ENCODE results near the gene SPDYC. TPM values are rescaled to one million over a fixed set of nuclear protein-coding genes. Genes with fewer than 3 reads are reported as not detected.

SPDYC gene
- total RNA-seq, 1 donor from 2014 or later: not detected

- DNase-seq (ENCODE audit: low read depth) (no peak), FAIRE-seq (no peak)
- Mint-ChIP-seq H3K27ac (ENCODE audit: unreplicated experiment) (no peak overlapping the region), H3K9me3 (ENCODE audit: unreplicated experiment) (no peaks in the 10 kb centered on the region), H3K4me1 (ENCODE audit: low read depth, unreplicated experiment) (peaks cover 5% of the 10 kb centered on the region), H3K27me3 (ENCODE audit: low read depth, unreplicated experiment) (no peaks in the 10 kb centered on the region), H3K36me3 (ENCODE audit: low read depth, unreplicated experiment) (peaks cover 19% of the 10 kb centered on the region), H3K4me3 (ENCODE audit: unreplicated experiment) (no peak overlapping the region)
- H3K79me2 ChIP-seq (ENCODE audit: insufficient read depth, low read length): peaks cover 38% of the 10 kb centered on the region
- H3K4me1 ChIP-seq (ENCODE audit: insufficient read depth, low read length): peaks cover 13% of the 10 kb centered on the region
- peaks cover 40% of the 10 kb centered on the region for H3K36me3 ChIP-seq (ENCODE audit: insufficient read depth, low read length)
- no peak overlapping the region for H3K27ac ChIP-seq (ENCODE audit: low read depth, low read length)
- H3K27me3 ChIP-seq (ENCODE audit: insufficient read depth, low read length): no peaks in the 10 kb centered on the region
- no peak overlapping the region for H3K4me2 ChIP-seq (ENCODE audit: low read length)
- H4K20me1 ChIP-seq (ENCODE audit: insufficient read depth, low read length): peaks cover 64% of the 10 kb centered on the region
- no peaks in the 10 kb centered on the region for H3K9me3 ChIP-seq (ENCODE audit: insufficient read depth, low read depth, low read length)
- TF ChIP-seq CTCF (IDR thresholded peaks at IDR 0.05; ENCODE audit: insufficient read depth, low read depth, low read length): no peak
- TF ChIP-seq EZH2 (IDR thresholded peaks at IDR 0.05; ENCODE audit: insufficient read depth, low read length): no peak
- H2AFZ ChIP-seq (ENCODE audit: low read depth, low read length): no peak overlapping the region
- H3K4me3 ChIP-seq (ENCODE audit: insufficient read depth, low read depth, low read length): no peak overlapping the region
- H3K9ac ChIP-seq (ENCODE audit: low read length): no peak overlapping the region
Observed at GRCh38 chr11:65130631-65131416, 39.2 kb upstream of the SPDYC start.

DNA sequence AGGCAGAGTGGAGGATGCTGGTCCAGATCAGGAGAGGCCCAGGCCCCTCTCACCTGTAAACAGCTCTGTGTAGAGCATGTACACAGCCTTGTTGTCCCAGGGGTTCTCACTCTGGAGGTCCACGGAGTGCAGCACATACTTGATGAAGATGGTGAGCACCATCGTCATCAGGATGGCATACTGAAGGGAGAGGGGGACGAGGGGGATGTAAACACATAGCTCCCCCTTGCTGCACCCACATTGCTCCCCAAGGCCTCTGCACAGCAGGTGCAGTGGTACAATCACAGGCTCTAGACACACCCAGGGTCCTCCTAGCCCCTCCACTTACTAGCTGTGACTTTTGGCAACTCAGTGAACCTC is 38.6 kb upstream of the SPDYC start:
- Histone ChIP-seq H3K27me3 (ENCODE audit: insufficient read depth, low read length) (no peaks in the 10 kb centered on the region), H3K4me3 (ENCODE audit: insufficient read depth, low read depth, low read length) (no peak overlapping the region), H3K4me2 (ENCODE audit: low read length) (no peak overlapping the region), H3K36me3 (ENCODE audit: insufficient read depth, low read length) (peaks cover 37% of the 10 kb centered on the region), H3K27ac (ENCODE audit: low read depth, low read length) (no peak overlapping the region), H3K4me1 (ENCODE audit: insufficient read depth, low read length) (peaks cover 13% of the 10 kb centered on the region), H2AFZ (ENCODE audit: low read depth, low read length) (no peak overlapping the region), H3K9ac (ENCODE audit: low read length) (no peak overlapping the region), H3K79me2 (ENCODE audit: insufficient read depth, low read length) (peaks cover 38% of the 10 kb centered on the region), H3K9me3 (ENCODE audit: insufficient read depth, low read depth, low read length) (no peaks in the 10 kb centered on the region), H4K20me1 (ENCODE audit: insufficient read depth, low read length) (peaks cover 64% of the 10 kb centered on the region)
- Mint-ChIP-seq H3K4me3 (ENCODE audit: unreplicated experiment) (no peak overlapping the region), H3K27ac (ENCODE audit: unreplicated experiment) (no peak overlapping the region), H3K36me3 (ENCODE audit: low read depth, unreplicated experiment) (peaks cover 20% of the 10 kb centered on the region), H3K9me3 (ENCODE audit: unreplicated experiment) (no peaks in the 10 kb centered on the region), H3K4me1 (ENCODE audit: low read depth, unreplicated experiment) (peaks cover 8% of the 10 kb centered on the region), H3K27me3 (ENCODE audit: low read depth, unreplicated experiment) (no peaks in the 10 kb centered on the region)
- TF ChIP-seq CTCF (IDR thresholded peaks at IDR 0.05; ENCODE audit: insufficient read depth, low read depth, low read length) (no peak), EZH2 (IDR thresholded peaks at IDR 0.05; ENCODE audit: insufficient read depth, low read length) (no peak)
- FAIRE-seq (no peak), DNase-seq (ENCODE audit: low read depth) (no peak)

- Histone ChIP-seq H3K36me3 (ENCODE audit: insufficient read depth, low read length) (peaks cover 33% of the 10 kb centered on the region), H3K27ac (ENCODE audit: low read depth, low read length) (no peak overlapping the region), H3K9me3 (ENCODE audit: insufficient read depth, low read depth, low read length) (no peaks in the 10 kb centered on the region), H3K4me2 (ENCODE audit: low read length) (no peak overlapping the region), H3K4me3 (ENCODE audit: insufficient read depth, low read depth, low read length) (no peak overlapping the region), H3K4me1 (ENCODE audit: insufficient read depth, low read length) (peaks cover 13% of the 10 kb centered on the region), H3K27me3 (ENCODE audit: insufficient read depth, low read length) (no peaks in the 10 kb centered on the region), H3K79me2 (ENCODE audit: insufficient read depth, low read length) (peaks cover 38% of the 10 kb centered on the region), H4K20me1 (ENCODE audit: insufficient read depth, low read length) (peaks cover 61% of the 10 kb centered on the region), H3K9ac (ENCODE audit: low read length) (peak overlapping the region; percentile 2), H2AFZ (ENCODE audit: low read depth, low read length) (no peak overlapping the region)
- TF ChIP-seq CTCF (IDR thresholded peaks at IDR 0.05; ENCODE audit: insufficient read depth, low read depth, low read length) (no peak), EZH2 (IDR thresholded peaks at IDR 0.05; ENCODE audit: insufficient read depth, low read length) (no peak)
- Mint-ChIP-seq H3K27ac (ENCODE audit: unreplicated experiment) (no peak overlapping the region), H3K36me3 (ENCODE audit: low read depth, unreplicated experiment) (peaks cover 18% of the 10 kb centered on the region), H3K4me3 (ENCODE audit: unreplicated experiment) (no peak overlapping the region), H3K27me3 (ENCODE audit: low read depth, unreplicated experiment) (no peaks in the 10 kb centered on the region), H3K4me1 (ENCODE audit: low read depth, unreplicated experiment) (peaks cover 8% of the 10 kb centered on the region), H3K9me3 (ENCODE audit: unreplicated experiment) (no peaks in the 10 kb centered on the region)
- FAIRE-seq (no peak), DNase-seq (ENCODE audit: low read depth) (no peak)
Observed at GRCh38 chr11:65131895-65132237, 38.2 kb upstream of the SPDYC start.

All from astrocyte (in vitro differentiated cells and primary cell).